ENCODE results near the gene AGPAT2.

Gene AGPAT2

GRCh38 chr9:136656183-136656738 lies 31.0 kb downstream of the AGPAT2 start:
- DNase-seq (ENCODE audit: low read depth): no peak
- H3K4me3 ChIP-seq (ENCODE audit: low read depth, low read length): no peak overlapping the region

DNA sequence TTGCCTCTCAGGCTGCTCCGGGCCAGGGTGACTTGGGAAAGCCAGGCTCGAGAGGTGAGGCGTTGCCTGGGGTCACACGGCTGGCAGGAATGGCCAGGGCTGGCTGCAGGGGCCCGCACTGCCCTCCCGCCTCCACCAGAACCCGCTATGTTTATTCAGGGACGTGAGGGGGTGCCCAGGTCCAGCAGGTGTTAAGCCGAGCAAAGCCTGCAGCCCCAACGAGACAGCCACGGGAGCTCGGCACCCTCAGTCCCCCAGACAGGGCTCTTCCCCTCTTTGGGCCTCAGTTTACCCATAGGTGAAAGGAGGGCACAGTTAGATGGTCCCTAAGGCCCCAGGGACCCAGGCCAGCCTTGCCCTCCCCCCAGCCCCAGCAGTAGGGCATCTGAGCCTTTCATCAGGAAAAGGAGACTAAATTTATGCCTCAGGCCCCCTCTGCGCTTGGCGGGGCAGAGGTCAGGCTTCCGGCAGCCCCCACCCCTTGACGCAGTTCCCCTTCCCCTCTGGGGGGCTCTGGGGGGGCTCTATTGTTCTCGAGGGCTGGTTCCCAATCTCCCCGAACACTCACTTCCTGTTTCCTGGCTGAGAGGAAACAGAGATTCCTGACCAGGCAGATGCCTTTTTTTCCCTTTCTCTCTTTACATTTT lies 31.6 kb downstream of the AGPAT2 start:
- DNase-seq (ENCODE audit: low read depth): no peak
- H3K4me3 ChIP-seq (ENCODE audit: low read depth, low read length): no peak overlapping the region

GRCh38 chr9:136654820-136655535 lies 32.3 kb downstream of the AGPAT2 start:
- no peak overlapping the region for H3K4me3 ChIP-seq (ENCODE audit: low read depth, low read length)
- no peak for DNase-seq (ENCODE audit: low read depth)

GRCh38 chr9:136653323-136654079 lies 33.8 kb downstream of the AGPAT2 start:
- H3K4me3 ChIP-seq (ENCODE audit: low read depth, low read length): no peak overlapping the region
- DNase-seq (ENCODE audit: low read depth): no peak

DNA sequence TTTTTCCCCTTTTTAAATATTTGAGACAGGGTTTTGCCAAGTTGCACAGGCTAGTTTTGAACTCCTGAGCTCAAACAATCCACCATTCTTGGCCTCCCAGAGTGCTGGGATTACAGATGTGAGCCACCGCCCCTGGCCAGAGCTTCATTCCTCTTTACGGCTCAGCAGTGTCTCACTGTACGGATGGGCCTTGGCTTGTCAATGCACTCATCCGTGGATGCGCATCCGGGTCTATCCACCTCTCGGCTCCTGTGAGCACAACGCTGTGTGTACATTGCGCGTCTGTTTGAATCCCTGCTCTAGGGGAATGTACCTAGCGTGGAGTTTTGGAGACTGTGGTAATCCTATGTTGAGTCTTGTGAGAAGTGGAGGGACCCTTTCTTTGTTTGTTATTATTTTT lies 35.4 kb downstream of the AGPAT2 start:
- DNase-seq (ENCODE audit: low read depth): no peak
- H3K4me3 ChIP-seq (ENCODE audit: low read depth, low read length): no peak overlapping the region

DNA sequence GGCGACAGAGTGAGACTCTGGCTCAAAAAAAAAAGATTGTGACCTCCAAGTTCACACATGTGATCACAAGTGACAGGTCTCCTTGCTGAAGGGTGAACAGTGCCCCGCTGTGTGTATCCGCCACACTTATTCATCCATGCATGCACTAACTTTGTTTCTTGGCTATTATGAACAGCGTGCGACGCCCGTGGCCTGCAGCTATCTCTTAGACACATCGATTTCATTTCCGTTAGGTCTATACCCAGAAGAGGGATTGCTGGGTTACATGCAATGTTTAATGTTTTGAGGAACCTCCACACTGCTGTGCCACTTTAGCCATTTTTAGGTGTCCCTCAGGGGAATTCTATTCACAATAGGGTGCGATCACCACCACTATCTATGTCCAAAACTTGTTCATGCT lies 36.6 kb downstream of the AGPAT2 start:
- no peak overlapping the region for H3K4me3 ChIP-seq (ENCODE audit: low read depth, low read length)

DNA sequence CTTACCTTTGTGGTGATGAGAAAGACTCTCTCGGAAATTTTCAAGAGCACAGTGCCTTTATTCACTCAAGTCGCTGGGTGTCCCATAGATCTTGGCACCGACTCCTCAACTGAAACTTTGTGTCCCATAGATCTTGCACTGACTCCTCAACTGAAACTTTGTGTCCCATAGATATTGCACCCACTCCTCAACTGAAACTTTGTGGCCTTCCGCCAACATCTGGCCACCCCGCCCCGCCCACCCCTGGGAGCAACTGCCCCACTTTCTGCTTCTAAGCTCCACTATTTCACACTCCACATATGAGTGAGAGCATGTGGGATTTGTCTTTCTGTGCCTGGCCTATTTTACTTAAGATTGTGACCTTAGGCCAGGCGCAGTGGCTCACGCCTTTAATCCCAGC lies 37.2 kb downstream of the AGPAT2 start:
- DNase-seq (ENCODE audit: low read depth): no peak
- no peak overlapping the region for H3K4me3 ChIP-seq (ENCODE audit: low read depth, low read length)

More for the DNA sequence above, 36.6 kb downstream of the AGPAT2 start:
- no peak for DNase-seq (ENCODE audit: low read depth)

DNA sequence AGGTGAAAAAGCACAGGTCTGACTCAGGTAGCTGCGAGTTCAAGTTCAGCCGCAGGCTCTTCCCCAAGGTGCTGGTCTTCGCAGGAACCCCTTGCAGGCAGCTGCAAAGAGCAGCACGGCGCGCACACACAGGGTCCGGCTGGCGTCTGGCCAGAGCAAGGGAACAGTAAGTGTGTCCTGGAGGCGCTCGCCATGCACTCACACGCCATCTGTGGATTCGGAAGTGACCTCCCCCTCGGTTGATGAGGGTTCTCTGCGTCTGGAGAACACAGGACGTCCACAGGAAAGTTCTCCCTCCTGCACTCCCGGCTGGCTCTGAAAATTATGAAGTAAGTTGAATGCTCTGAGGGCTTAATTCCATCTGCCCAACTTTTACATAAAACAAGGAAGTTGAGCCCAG lies 38.5 kb downstream of the AGPAT2 start:
- no peak for DNase-seq (ENCODE audit: low read depth)
- H3K4me3 ChIP-seq (ENCODE audit: low read depth, low read length): no peak overlapping the region

- H3K4me3 ChIP-seq (ENCODE audit: low read depth, low read length): no peak overlapping the region
- no peak for DNase-seq (ENCODE audit: low read depth)
Measured at GRCh38 chr9:136646827-136647711, 40.2 kb downstream of the AGPAT2 start.

DNA sequence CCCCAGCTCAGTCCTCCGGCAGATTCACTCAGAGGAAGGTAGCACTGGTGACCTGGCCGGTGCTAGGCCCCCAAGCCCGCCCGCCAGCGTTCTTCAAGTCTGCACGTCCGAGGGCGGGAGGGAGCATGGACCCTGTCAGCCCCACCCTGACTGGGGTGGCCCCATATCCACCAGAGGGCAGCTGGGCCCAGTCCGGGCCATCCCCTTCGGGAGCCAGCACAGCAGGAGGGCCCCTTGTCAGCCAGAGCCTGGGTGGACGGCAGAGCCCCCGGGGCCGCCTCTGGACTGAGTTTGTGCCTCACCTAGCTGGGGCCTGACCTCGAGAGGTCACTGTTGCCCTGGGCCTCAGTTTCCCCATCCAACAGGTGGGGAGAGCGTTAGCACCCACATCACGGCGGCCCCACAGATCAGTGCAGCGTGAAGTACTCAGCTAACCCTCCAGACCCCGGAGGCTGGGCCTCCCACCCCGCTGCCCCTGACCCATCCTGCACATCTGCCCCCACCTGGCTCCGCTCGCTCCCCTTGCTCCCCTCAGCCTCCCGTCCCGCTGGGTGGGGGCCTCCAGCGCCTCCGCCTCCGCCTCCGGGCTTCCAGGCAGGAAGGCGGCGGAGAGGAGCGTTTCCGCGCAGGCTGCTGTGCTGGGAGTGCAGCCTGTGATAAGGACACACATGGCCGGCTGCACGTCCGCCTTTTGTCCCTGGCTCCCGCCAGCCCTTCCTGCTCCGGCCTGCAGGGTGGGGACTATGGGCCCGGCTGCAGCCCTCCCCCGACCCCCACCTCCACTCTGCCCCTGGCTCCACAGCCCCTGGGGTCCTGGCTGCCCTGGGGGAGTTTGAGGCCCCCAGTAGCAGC lies 41.1 kb downstream of the AGPAT2 start:
- no peak overlapping the region for H3K4me3 ChIP-seq (ENCODE audit: low read depth, low read length)
- no peak for DNase-seq (ENCODE audit: low read depth)

DNA sequence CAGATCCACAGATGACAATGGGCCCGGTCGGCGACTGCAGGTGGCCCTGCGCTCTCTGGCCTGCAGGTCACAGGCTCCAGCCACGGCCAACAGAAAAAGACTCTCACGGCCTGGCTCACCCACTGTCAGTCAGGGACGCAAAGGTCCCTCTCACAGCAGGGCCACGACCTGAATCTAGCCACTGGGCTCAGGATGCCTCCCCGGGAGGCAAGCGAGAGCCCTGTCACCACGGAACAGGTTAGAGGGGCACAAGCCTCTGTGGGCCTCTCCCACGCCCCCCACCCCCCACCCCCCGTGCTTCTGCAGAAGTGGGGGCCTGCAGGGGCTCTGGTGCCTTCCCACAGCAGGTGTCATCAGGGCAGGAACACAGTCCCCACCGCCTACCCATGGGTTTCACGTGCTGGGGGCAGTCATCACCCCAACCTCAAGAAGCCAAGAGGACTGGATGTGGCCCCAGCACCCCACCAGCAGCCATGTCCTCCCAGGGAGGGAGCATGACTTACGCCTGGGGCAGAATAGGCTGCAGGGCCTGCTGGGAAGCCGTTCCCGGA lies 41.8 kb downstream of the AGPAT2 start:
- no peak for DNase-seq (ENCODE audit: low read depth)
- H3K4me3 ChIP-seq (ENCODE audit: low read depth, low read length): no peak overlapping the region

- H3K4me3 ChIP-seq (ENCODE audit: low read depth, low read length): no peak overlapping the region
- no peak for DNase-seq (ENCODE audit: low read depth)
Measured at GRCh38 chr9:136644593-136645351, 42.5 kb downstream of the AGPAT2 start.

DNA sequence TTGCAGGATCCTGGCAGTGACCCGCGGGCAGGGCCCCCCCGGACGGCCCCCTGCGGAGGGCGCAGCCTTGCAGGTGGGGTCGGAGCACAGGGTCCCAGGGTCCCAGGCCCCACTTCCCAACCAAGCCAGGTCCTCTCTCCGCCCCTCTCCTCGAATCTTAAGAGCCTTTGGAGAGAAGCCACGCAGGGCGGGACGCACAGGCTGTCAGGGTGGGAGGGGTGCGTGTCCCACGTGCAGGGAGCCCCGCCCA lies 43.0 kb downstream of the AGPAT2 start:
- H3K4me3 ChIP-seq (ENCODE audit: low read depth, low read length): no peak overlapping the region
- no peak for DNase-seq (ENCODE audit: low read depth)

- H3K4me3 ChIP-seq (ENCODE audit: low read depth, low read length): no peak overlapping the region
- no peak for DNase-seq (ENCODE audit: low read depth)
Measured at GRCh38 chr9:136643596-136644342, 43.5 kb downstream of the AGPAT2 start.

GRCh38 chr9:136642439-136642921 lies 44.8 kb downstream of the AGPAT2 start:
- H3K4me3 ChIP-seq (ENCODE audit: low read depth, low read length): no peak overlapping the region
- no peak for DNase-seq (ENCODE audit: low read depth)

- DNase-seq (ENCODE audit: low read depth): no peak
- H3K4me3 ChIP-seq (ENCODE audit: low read depth, low read length): no peak overlapping the region
Measured at GRCh38 chr9:136640171-136641111, 46.8 kb downstream of the AGPAT2 start.

All from skeletal muscle cell (primary cell).